Mononuclear cell (primary cell): ENCODE data around the gene DAZAP2. TPM values are rescaled to one million over a fixed set of nuclear protein-coding genes. Genes with fewer than 3 reads are reported as not detected.
"Not testable (repeated sequence)": the region's sequence is repeated elsewhere in the genome, so short reads cannot be mapped to it uniquely, and the experiment has no call there.

ENCODE experiments used
- H3K27me3 ChIP-seq: 2 replicates; pipeline ENCODE4 v1.6.0; 2011; ENCODE audit warnings: low read length, control low read depth; ENCODE audit not compliant: insufficient read depth
- H3K4me1 ChIP-seq: 2 replicates; pipeline ENCODE4 v1.5.1; 2011; ENCODE audit warnings: mild to moderate bottlenecking, low read length, control low read depth; ENCODE audit not compliant: insufficient read depth
- H3K4me3 ChIP-seq: 2 replicates; pipeline ENCODE4 v1.5.1; 2011; ENCODE audit warnings: mild to moderate bottlenecking, low read length, moderate library complexity
- H3K9me3 ChIP-seq: 2 replicates; pipeline ENCODE4 v1.5.1; 2011; ENCODE audit warnings: low read depth, mild to moderate bottlenecking, control low read depth, low read length
- total RNA-seq: library from RNA; depleted of rRNA; stranded (reverse); fragments of >200 nt; gene quantifications from one replicate; pipeline ENCODE4 v1.2.3, GENCODE V29; 2012

The DAZAP2 gene
- total RNA-seq, 1 donor, result 779 TPM

DNA sequence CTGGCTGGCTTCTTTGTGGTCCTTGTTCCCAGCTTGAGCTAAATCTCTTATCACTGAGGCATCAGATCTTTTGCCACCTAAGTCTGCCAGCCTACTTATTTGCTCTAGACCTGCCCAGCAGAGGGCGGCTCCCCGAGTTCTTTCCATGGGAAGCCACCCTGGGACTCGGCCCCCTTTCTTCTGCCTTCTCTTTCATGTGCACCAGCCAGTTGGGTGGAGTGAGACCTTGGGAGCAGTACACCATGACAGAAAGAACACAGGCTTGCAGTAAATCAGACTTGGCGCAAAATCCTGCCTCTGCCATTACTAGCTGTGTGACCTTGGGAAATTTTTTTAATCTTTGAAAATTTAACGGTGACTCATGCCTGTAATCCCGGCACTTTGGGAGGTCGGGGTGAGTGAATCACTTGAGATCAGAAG, 24.1 kb downstream of the DAZAP2 start:
- Histone ChIP-seq H3K9me3 (no peaks in the 10 kb centered on the region), H3K27me3 (no peaks in the 10 kb centered on the region), H3K4me3 (no peak overlapping the region), H3K4me1 (no peaks in the 10 kb centered on the region)

DNA sequence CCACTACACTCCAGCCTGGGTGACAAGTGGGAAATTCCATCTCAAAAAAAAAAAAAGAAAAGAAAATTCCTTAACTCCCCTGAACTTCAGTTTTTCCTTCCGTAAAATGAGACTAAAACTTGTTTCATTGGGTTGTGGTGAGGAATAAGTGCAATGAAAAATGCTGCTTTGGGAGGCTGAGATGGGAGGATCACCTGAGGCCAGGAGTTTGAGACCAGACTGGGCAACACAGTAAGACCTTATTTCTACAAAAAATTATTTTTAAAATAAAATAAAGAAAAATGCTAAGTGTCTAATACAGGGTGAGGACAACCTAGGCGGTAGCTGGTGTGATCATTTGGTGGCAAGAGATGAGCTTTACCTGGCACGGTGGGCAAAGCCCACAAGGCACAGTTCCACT, 24.7 kb downstream of the DAZAP2 start:
- no peak overlapping the region for H3K4me3 ChIP-seq
- no peaks in the 10 kb centered on the region for H3K9me3 ChIP-seq

DNA sequence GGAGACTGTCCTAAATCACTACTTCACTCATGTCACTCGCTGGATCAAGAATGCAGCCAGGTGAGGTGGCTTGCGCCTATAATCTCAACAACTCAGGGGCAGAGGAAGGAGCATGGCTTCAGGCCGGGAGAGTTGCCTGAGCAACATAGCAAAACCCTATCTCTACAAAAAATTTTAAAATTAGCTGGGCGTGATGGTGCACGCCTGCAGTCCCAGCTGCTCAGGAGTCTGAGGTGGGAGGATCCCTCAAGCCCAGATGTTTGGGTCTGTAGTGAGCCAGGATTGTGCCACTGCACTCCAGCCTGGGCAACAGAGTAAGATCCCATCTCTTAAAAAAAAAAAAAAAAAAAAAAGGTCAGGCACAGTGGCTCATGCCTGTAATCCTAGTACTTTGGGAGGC, 25.7 kb downstream of the DAZAP2 start:
- Histone ChIP-seq H3K4me1 (peaks cover 6% of the 10 kb centered on the region), H3K27me3 (no peaks in the 10 kb centered on the region), H3K4me3 (no peak overlapping the region), H3K9me3 (no peaks in the 10 kb centered on the region)

More for the DNA sequence above, 24.7 kb downstream of the DAZAP2 start:
- H3K4me1 ChIP-seq, result no peaks in the 10 kb centered on the region
- H3K27me3 ChIP-seq, result no peaks in the 10 kb centered on the region

DNA sequence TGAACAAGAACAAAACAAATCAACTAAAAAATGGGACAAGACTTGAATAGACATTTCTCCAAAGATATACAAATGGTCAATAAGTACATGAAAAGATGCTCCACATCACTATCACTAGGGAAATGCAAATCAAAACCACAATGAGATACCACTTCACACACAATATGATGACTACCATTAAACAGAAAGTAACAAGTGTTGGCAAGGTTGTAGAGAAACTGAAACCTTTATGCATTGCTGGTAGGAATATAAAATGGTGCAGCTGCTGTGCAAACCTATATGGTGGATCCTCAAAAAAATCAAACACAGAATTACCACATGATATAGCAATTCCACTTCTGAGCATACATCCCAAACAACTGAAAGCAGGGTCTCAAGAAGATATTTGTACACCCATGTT, 26.4 kb downstream of the DAZAP2 start:
- Histone ChIP-seq H3K4me3 (no peak overlapping the region), H3K9me3 (no peaks in the 10 kb centered on the region), H3K4me1 (peaks cover 10% of the 10 kb centered on the region), H3K27me3 (no peaks in the 10 kb centered on the region)

DNA sequence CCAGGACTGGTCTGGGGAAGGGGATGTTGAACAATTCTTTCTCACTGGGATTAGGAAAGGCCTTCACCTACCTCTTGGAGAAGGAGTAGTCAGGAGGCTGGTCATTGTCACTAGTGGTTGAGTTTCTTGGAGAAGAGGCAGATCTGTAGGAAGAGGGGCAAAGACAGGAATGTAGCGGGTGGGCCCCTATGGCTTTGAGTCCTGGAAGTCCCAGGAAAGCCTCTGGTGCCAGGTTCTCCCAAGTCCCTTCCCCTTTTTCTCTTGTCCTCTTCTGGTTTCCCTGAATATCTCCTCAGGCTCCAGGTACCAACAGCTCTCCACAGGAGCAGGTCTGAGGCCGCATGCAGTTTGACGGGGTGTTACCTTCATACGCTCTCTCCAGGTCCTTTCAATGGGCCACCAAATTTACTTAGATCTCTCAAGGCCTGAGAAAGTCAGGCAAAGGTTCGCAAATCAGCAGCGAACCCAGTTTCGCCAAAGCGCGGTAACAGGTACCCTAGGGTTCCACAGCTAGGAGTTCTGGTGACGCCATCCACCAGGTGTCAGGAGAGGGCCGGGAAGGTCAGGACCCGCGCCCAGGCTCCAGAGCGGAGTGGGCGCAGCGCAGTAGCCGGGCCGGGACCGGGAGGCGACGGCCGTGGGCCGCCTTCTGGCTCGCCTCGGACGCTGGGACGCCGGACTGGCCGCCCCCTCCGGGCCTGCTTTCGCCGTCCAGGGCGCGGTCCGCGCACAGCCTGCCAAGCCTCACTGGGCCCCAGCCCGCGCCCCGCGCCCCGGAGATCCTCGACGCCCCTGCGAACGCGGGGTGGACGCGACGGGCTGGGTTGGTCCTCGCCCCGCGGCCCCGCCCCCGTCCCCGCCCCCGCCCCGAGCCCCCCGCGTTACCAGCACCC, 30.8 kb downstream of the DAZAP2 start:
- peaks cover 19% of the 10 kb centered on the region for H3K4me1 ChIP-seq
- peak overlapping the region; percentile 52 for H3K4me3 ChIP-seq

DNA sequence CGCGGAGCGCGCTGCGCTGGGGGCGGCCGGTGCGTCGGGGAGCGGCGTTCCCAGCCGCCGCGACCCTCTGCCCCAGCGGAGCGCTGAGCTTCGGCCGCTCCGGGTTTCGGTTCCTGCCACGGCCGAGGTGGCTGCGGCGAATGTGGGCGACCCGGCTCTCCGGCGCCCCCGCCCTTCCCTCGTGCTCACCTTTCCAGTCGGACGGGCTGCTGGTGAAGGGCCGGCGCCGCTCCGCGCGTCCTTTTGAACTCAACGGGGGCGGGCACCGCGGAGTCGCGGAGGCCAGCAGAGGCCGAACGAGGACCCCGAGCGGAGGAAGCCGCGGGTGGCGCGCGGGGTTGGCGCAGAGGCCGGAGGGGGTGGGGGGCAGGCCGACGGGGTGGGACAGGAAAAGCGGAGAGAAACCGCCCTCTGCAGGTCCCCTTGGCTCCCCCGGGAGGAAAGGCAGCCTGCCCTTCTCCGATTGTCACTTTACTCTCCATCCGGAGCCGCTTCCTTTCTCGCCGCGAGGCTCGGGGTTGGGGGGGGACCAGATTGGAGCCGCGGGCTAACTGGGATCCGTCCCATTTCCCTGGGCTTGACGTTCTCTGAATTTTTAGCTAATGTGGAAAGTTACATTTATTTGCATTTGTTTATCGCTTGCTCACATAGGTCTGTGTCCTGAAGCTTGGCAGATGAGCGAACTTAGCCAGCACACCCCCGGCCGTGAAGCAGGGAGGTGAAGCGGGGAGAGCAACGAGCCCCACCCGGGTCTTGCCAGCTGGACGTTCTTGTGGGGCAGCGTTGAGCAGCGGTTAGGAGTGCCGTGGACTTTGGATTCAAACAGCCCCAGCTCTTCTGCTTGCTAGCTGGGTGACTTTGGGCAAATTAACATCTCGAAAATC, 31.7 kb downstream of the DAZAP2 start, which contains the start of gene SMAGP:
Gene SMAGP (minus strand): TSS at position 349 of the 884 bp plus-strand sequence. CDS start 1,137 bp downstream, outside the sequence.
- H3K9me3 ChIP-seq, result no peaks in the 10 kb centered on the region
- H3K4me3 ChIP-seq, result peak within 1 kb of the TSS; percentile 52
- H3K27me3 ChIP-seq, result no peaks in the 10 kb centered on the region
- peaks cover 19% of the 10 kb centered on the region for H3K4me1 ChIP-seq

More for the DNA sequence above, 30.8 kb downstream of the DAZAP2 start:
- no peaks in the 10 kb centered on the region for H3K9me3 ChIP-seq
- H3K27me3 ChIP-seq, result no peaks in the 10 kb centered on the region

DNA sequence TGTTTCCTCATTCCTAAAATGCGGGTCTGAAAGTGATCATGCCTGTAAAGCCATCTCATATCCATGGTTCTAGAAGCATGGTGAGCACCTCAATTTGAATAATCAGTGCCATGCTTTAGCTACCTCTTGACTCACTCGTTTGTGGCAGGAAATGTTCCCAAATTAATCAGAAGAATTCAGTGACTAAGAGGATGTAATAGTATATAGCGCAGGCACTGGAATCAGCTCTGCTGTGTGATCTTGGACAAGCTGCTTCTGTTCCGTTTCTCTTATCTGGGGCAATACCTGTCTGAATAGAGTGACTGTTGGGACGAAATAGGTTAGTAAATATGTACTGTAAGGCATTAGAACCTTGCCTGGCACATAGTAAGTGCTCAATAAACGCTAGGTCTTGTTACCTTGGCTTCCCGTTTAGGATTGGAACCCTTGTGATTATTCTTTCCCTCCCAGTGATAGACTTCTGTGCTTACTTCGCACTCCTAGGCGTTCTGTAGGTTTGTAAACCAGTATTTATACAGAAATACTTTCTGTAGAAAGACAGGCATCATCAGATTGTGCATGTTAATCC, 32.4 kb downstream of the DAZAP2 start:
- H3K4me1 ChIP-seq, result peaks cover 19% of the 10 kb centered on the region
- H3K27me3 ChIP-seq, result no peaks in the 10 kb centered on the region
- H3K9me3 ChIP-seq, result no peaks in the 10 kb centered on the region
- H3K4me3 ChIP-seq, result peak overlapping the region; percentile 52

DNA sequence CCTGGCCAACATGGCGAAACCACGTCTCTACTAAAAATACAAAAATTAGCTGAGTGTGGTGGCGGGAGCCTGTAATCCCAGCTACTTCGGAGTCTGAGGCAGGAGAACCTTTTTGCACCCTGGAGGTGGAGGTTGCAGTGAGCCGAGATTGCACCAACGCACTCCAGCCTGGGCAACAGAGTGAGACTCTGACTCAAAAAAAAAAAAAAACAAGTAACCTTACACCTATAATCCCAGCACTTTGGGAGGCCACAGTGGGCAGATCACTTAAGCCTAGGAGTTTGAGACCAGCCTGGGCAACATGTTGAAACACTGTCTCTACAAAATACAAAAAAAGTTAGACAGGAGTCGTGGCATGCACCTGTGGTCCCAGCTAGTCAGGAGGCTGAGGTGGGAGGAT, 34.2 kb downstream of the DAZAP2 start:
- H3K27me3 ChIP-seq, H3K9me3 ChIP-seq, H3K4me3 ChIP-seq: not testable (repeated sequence)
- peaks cover 19% of the 10 kb centered on the region for H3K4me1 ChIP-seq

DNA sequence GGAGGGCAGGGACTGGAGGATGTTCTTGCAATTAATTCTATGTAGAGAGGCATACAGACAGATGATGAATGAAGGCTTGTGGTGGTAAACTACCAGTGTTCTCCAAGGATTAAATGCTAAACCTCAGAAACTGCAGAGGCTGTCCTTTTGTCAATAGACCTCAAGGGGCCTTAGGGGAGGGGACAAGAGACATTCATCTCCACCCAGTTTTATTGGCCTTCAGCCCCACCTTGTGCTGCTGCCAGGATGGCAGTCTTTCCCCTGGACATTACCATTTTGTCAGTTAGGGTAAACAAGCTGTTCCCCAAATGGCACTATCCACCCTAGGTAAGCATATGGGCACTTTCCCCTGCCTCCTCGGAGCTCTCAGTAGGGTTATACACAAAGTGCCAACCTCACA, 36.5 kb downstream of the DAZAP2 start:
- Histone ChIP-seq H3K27me3 (no peaks in the 10 kb centered on the region), H3K4me3 (no peak overlapping the region), H3K4me1 (peaks cover 9% of the 10 kb centered on the region), H3K9me3 (no peaks in the 10 kb centered on the region)

DNA sequence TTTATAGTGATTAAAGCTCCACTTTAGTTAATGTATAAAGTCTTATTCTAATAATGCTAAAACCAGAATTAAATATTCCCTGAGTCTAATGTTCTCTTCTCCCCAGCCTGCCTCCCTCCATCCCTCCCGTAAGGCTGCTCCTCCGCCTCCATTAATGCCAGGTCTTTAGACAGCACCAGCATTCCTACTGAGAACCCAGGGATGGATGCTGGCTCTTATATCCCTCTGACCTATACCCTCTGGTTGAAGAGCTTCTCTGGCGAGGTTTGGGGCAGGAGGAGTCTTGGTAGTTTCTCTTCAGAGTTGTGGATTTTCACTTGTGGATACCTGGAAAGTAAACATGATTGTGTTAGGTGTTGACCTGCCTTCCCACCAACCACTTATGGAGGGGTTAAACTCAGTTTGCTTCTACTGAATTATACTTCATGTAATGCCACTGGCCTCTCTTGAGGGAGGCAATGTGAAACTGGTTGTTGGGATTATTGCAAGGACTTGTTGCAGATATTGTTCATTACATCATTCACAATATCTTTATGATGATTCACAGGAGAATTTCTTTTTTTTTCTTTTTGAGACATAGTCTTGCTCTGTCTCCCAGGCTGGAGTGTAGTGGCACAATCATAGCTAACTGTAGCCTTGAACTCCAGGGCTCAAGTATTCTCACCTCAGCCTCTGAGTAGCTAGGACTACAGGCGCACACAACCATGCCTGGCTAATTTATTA, 42.7 kb downstream of the DAZAP2 start:
- Histone ChIP-seq H3K4me1 (no peaks in the 10 kb centered on the region), H3K9me3 (no peaks in the 10 kb centered on the region), H3K27me3 (no peaks in the 10 kb centered on the region), H3K4me3 (no peak overlapping the region)

DNA sequence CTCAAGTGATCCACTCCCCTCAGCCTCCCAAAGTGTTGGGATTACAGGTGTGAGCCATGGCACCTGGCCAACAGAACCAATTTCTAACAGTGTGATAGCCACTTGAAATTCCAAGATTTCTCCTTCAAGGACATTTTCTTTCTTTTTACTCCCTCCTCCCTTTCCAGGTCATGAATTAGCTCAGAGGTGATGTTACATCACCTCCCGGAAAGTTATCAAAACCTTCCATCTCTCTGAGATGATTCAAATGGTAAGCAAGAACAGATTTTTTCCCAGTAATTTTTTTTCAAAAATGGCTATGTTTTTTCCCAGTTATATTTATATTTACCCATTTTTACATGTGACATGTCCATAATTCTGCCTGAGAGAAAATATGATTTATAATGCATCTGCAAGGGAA, 47.2 kb downstream of the DAZAP2 start:
- Histone ChIP-seq H3K27me3 (no peaks in the 10 kb centered on the region), H3K4me1 (no peaks in the 10 kb centered on the region), H3K4me3 (no peak overlapping the region), H3K9me3 (no peaks in the 10 kb centered on the region)

DNA sequence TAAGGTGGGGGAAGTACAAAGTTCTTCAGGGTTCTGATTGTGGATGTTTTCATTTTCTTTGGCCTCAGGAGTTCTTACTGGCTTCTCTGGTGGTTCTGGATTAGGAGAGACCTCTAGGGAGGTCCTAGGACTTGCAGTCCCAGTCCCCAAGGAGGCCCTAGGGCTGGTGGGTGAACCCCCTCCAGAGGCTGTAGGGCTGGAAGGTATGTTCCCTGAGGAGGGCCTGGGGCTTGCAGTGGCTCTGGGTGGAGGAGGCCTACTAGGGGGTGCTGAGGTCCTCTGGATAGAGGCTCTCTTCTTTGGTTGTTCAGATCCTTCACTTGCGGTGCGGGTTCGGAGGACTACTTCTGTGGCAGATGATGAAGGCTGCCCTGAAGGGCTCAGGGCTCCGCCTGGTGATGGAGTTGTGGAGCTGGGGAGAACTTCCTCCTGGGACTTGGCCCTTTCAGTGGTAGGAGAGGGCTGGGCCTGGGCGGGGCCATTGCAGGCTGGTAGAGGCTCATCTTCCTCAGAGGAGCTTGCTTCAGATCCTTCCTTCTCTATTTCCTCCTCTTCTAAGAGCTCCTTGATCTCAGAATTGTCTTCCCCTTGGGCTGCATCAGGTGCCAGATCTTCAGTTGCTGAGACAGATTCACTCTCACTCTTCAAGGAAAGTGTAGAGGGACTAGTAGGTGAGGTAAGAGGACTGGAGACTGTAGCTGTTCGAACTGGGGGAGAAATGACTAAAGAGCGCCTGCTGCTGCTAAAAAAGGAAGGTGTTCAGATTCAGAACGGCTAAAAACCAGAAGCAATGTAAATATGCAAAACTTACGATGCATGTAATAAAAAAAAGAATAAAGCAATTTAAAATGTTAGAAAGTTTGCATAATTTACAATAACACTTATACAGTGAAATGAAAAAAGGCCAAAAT, 53.2 kb downstream of the DAZAP2 start:
- H3K27me3 ChIP-seq, H3K4me3 ChIP-seq, H3K9me3 ChIP-seq: not testable (repeated sequence)
- H3K4me1 ChIP-seq, result peaks cover 19% of the 10 kb centered on the region
